Lung (tissue), 12 donors: Measurements from ENCODE around the gene CYTH1. TPM values are rescaled to one million over a fixed set of nuclear protein-coding genes. Genes with fewer than 3 reads are reported as not detected.

Experiments
- ATAC-seq: fragments of 200-7000 bp; cut with Tn5 transposase; one replicate; pipeline ENCODE4 v1.9.1; 2020; ENCODE audit warnings: moderate number of reproducible peaks; ENCODE audit not compliant: insufficient read depth, low FRiP score
- DNase-seq, 3 donors: peaks; one replicate each; pipeline ENCODE4 v3.0.0-alpha.2; 2013 to 2017
- H3K27ac ChIP-seq, 2 donors: one replicate each; pipeline ENCODE4 v1.5.1; 2013; ENCODE audit warnings: mild to moderate bottlenecking in 2 of 2, moderate library complexity in 2 of 2, control low read depth in 1 of 2, inconsistent platforms in 1 of 2, low read depth in 1 of 2, low read length in 1 of 2
- H3K27me3 ChIP-seq, 3 donors: one replicate each; pipeline ENCODE4 v1.5.1; 2013; ENCODE audit warnings: low read length in 2 of 3; ENCODE audit not compliant: control insufficient read depth in 3 of 3, insufficient read depth in 3 of 3
- H3K36me3 ChIP-seq, 4 donors: one replicate each; pipeline ENCODE4 v1.5.1; 2013; ENCODE audit warnings: low read length in 4 of 4, mild to moderate bottlenecking in 1 of 4, moderate library complexity in 1 of 4; ENCODE audit not compliant: control insufficient read depth in 4 of 4, insufficient read depth in 4 of 4
- H3K4me1 ChIP-seq, 5 donors: one replicate each; pipeline ENCODE4 v1.5.1; 2013; ENCODE audit warnings: low read length in 5 of 5, mild to moderate bottlenecking in 2 of 5, moderate library complexity in 1 of 5; ENCODE audit not compliant: control insufficient read depth in 5 of 5, insufficient read depth in 5 of 5
- H3K4me3 ChIP-seq: one replicate; pipeline ENCODE4 v1.5.1; 2013; ENCODE audit warnings: mild to moderate bottlenecking, control low read depth, moderate library complexity
- H3K9ac ChIP-seq, 2 donors: one replicate each; pipeline ENCODE4 v1.5.1; 2013; ENCODE audit warnings: low read length in 2 of 2, control low read depth in 1 of 2; ENCODE audit not compliant: insufficient read depth in 1 of 2
- H3K9me3 ChIP-seq, 4 donors: one replicate each; pipeline ENCODE4 v1.5.1; 2013; ENCODE audit warnings: low read length in 3 of 4, mild to moderate bottlenecking in 1 of 4, moderate library complexity in 1 of 4; ENCODE audit not compliant: control insufficient read depth in 4 of 4, insufficient read depth in 3 of 4
- CTCF ChIP-seq: IDR thresholded peaks from 2 replicates; pipeline ENCODE4 v1.5.1; 2012; ENCODE audit warnings: mild to moderate bottlenecking; ENCODE audit errors: control extremely low read depth, extremely low read depth
- WGBS, 2 donors: extraction: QIAGEN DNeasy Blood & Tissue Kit; methylation state at CpG; one replicate each; pipeline ENCODE4 v1.1.7; 2013; 5-methylcytosine and 5-hydroxymethylcytosine counted together
- polyA plus RNA-seq, 2 donors: library from polyadenylated mRNA; stranded (reverse); fragments of 200-250 nt; gene quantifications; one replicate each; pipeline ENCODE4 v1.2.1, GENCODE V29; 2013
- total RNA-seq, 2 donors: library from RNA; depleted of rRNA in 1 of 2; stranded (reverse); fragments of >200 nt in 1 of 2; gene quantifications; one replicate each; pipeline ENCODE4 v1.2.1, GENCODE V29; 2014 to 2021
- donor health status: control.
- donor health status: control.
- donor health status: Bipolar disorder and iron deficiency.
- donor health status: healthy.
- donor health status: DM: yes; HTN: yes; CAD: no.

CYTH1 gene
- total and polyA plus RNA-seq, 4 donors = 50.5 to 97.2 (median 76.0) TPM

GRCh38 chr17:78694805-78695531 is 87.1 kb downstream of the CYTH1 start:
- TF ChIP-seq CTCF = no peak
- DNase-seq = no peak
- Histone ChIP-seq H3K9me3 (no peaks in the 10 kb centered on the region), H3K4me1 (no peaks in the 10 kb centered on the region), H3K36me3 (peaks cover 12 to 42% (median 35%) of the 10 kb centered on the region in 4 donors), H3K27me3 (no peaks in the 10 kb centered on the region), H3K9ac (no peak overlapping the region), H3K4me3 (no peak overlapping the region), H3K27ac (no peak overlapping the region)
- ATAC-seq = no peak
- WGBS, 2 donors = 88 to 93% methylated on average over 16 of the region's 16 CpGs

- no peaks in the 10 kb centered on the region for H3K27me3 ChIP-seq
- WGBS, 2 donors = 68 to 83% methylated on average over 8 of the region's 8 CpGs
- no peak for ATAC-seq
These were observed 88.6 kb downstream of the CYTH1 start for GRCh38 chr17:78693346-78694083.

GRCh38 chr17:78692460-78693010 is 89.5 kb downstream of the CYTH1 start:
- DNase-seq (no peak), ATAC-seq (no peak)
- Histone ChIP-seq H3K36me3 (peaks cover 10 to 50% (median 40%) of the 10 kb centered on the region in 4 donors), H3K27ac (no peak overlapping the region), H3K4me1 (no peaks in the 10 kb centered on the region), H3K27me3 (no peaks in the 10 kb centered on the region), H3K4me3 (no peak overlapping the region), H3K9ac (no peak overlapping the region), H3K9me3 (no peaks in the 10 kb centered on the region)
- 94 to 95% methylated on average over 15 of the region's 15 CpGs for WGBS, 2 donors
- TF ChIP-seq CTCF = no peak

More at GRCh38 chr17:78693346-78694083, 88.6 kb downstream of the CYTH1 start:
- Histone ChIP-seq H3K4me1 (no peaks in the 10 kb centered on the region), H3K36me3 (peaks cover 4 to 46% (median 38%) of the 10 kb centered on the region in 4 donors), H3K27ac (peak overlapping the region in 1 of 2 donors; percentile 56), H3K9me3 (no peaks in the 10 kb centered on the region), H3K9ac (no peak overlapping the region), H3K4me3 (no peak overlapping the region)
- no peak for TF ChIP-seq CTCF
- DNase-seq = no peak
